PFSK-1 (cell line): Measurements from ENCODE around the gene FAM13A.

ENCODE experiments used
- FOXP2 ChIP-seq: optimal IDR thresholded peaks from 2 replicates; pipeline ENCODE3; 2011; ENCODE audit warnings: borderline replicate concordance, control low read depth, inconsistent platforms; ENCODE audit not compliant: insufficient read depth; ENCODE audit errors: extremely low read length, extremely low read depth
- POLR2AphosphoS5 ChIP-seq: IDR thresholded peaks from 2 replicates; pipeline ENCODE4 v1.6.1; 2012; ENCODE audit warnings: low read depth, mild to moderate bottlenecking, control low read depth, low read length, moderate library complexity
- REST ChIP-seq, 2 experiments: IDR thresholded peaks; 2 replicates each; pipeline versions ENCODE4 v1.6.1 to v1.8.0; 2011 to 2012; ENCODE audit warnings: low read depth in 2 of 2, low read length in 2 of 2, control low read depth in 1 of 2, inconsistent platforms in 1 of 2, mild to moderate bottlenecking in 1 of 2, moderate library complexity in 1 of 2; ENCODE audit not compliant: insufficient read depth in 1 of 2
- SIN3A ChIP-seq: IDR thresholded peaks from 2 replicates; pipeline ENCODE4 v1.6.1; 2012; ENCODE audit warnings: mild to moderate bottlenecking, low read length, moderate library complexity, borderline replicate concordance; ENCODE audit not compliant: insufficient read depth
- TAF1 ChIP-seq: IDR thresholded peaks from 2 replicates; pipeline ENCODE4 v1.6.1; 2012; ENCODE audit warnings: low read length, control low read depth, borderline replicate concordance; ENCODE audit not compliant: insufficient read depth

The FAM13A gene

GRCh38 chr4:88763075-88763474 lies 293.9 kb downstream of the FAM13A start:
- TF ChIP-seq TAF1 (no peak), POLR2AphosphoS5 (no peak), SIN3A (no peak), REST (IDR thresholded peaks at IDR 0.05; ENCODE audit: insufficient read depth in 1 of 2, low read depth in 2 of 2, low read length in 2 of 2) (no peak), FOXP2 (no peak)

DNA sequence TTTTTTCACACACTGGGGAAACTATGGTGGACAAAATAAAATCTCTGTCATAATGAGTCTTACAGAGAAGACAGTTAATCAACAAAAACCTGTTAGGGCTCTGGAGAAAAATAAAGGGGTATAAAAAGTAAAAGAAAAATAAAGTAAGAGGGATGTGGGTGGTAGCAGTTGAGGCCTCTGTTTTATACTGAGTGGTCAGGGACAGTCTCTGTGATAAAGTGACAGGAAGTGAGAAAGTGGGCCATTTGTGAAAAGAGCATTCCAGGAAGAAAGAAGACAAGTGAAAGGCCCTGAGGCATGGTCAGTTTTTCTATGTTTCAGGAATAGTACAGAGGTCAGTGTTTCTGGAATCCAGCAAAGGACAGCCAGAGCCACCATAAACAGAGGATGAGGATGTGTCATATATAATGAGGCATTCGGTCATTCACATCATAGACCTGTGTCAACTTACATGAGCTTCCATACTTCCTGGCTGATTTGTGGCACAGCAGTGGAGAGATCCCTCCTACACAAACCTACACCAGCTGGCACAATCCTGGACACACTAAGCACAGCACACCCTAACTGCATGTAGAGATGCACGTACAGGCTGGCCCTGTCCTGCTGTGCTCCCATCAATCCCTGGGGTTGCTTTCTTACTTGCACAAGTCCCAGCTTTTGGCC lies 295.0 kb downstream of the FAM13A start:
- no peak for TF ChIP-seq REST (IDR thresholded peaks at IDR 0.05; ENCODE audit: insufficient read depth in 1 of 2, low read depth in 2 of 2, low read length in 2 of 2)
- no peak for TF ChIP-seq SIN3A
- TF ChIP-seq POLR2AphosphoS5 = no peak
- no peak for TF ChIP-seq TAF1
- no peak for TF ChIP-seq FOXP2

DNA sequence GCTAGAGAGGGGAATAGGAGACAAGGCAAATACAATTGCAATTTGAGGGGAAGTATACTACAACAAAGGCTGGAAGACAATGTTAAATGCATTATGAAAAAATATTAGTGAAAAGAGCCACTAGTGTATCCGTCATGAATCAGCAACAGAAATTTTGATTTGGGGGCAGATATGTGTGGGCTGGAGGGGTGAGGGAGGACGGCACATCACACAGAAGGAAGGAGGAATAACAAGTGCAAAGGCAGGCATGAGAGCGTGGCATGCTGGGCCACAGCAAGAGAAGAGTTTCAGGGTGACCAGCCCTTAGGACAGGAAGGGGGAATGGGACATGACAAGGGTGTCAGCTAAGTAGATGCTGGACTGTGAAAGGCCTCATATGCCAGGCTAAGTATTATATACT lies 295.6 kb downstream of the FAM13A start:
- TF ChIP-seq SIN3A (no peak), POLR2AphosphoS5 (no peak), REST (IDR thresholded peaks at IDR 0.05; ENCODE audit: insufficient read depth in 1 of 2, low read depth in 2 of 2, low read length in 2 of 2) (no peak), TAF1 (no peak), FOXP2 (no peak)

GRCh38 chr4:88759895-88760290 lies 297.1 kb downstream of the FAM13A start:
- no peak for TF ChIP-seq POLR2AphosphoS5
- TF ChIP-seq REST (IDR thresholded peaks at IDR 0.05; ENCODE audit: insufficient read depth in 1 of 2, low read depth in 2 of 2, low read length in 2 of 2) = no peak
- no peak for TF ChIP-seq SIN3A
- no peak for TF ChIP-seq FOXP2
- TF ChIP-seq TAF1 = no peak

GRCh38 chr4:88759039-88759894 lies 297.7 kb downstream of the FAM13A start:
- TF ChIP-seq POLR2AphosphoS5 (no peak), TAF1 (no peak), SIN3A (no peak), REST (IDR thresholded peaks at IDR 0.05; ENCODE audit: insufficient read depth in 1 of 2, low read depth in 2 of 2, low read length in 2 of 2) (no peak), FOXP2 (no peak)
